ENCODE results near the gene CEP192. TPM values are rescaled to one million over a fixed set of nuclear protein-coding genes. Genes with fewer than 3 reads are reported as not detected.

Gene CEP192
- total and polyA plus RNA-seq, 12 donors = 4.9 to 35.6 (median 30.4) TPM

DNA sequence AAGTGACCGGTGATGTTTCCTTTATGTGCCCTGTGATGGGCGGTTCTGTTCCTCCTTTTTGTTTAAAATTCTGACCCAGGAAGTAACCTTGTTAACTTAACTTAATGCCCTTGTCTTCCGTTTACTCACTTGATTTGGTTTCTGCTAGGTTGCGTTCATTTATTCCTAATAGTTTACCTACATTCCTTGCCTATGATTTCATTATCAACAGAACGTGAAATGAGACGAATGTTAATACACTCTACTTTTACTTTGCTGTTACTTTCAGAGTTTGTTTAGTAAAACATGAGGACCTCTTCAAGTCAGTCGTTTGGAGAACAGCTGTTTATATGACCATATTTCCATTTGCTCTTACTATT lies 638 bp downstream of the CEP192 start:
- Histone ChIP-seq H3K4me3 (peak overlapping the region; percentile 49 to 93 (median 78)), H3K4me1 (peaks cover 6 to 40% (median 29%) of the 10 kb centered on the region in 9 donors), H3K27me3 (no peaks in the 10 kb centered on the region), H3K27ac (peak overlapping the region in 9 of 10 donors; percentile 78 to 92 (median 88)), H3K36me3 (peaks cover 0 to 6% (median 0%) of the 10 kb centered on the region in 9 donors), H3K9me3 (no peaks in the 10 kb centered on the region)
- no peak for ATAC-seq
- intact Hi-C loops (cut with DNase I) = loop anchor here in 3 of 10 donors (2.0 to 10.0 kb wide), 4 partner anchors 43 to 643 kb away; partner anchors contain the start of gene SEH1L (in 3 of the 3)
- WGBS, 2 donors = 0 to 1% methylated on average over 7 of the region's 7 CpGs
- DNase-seq = no peak
- TF ChIP-seq, protein P1, sequence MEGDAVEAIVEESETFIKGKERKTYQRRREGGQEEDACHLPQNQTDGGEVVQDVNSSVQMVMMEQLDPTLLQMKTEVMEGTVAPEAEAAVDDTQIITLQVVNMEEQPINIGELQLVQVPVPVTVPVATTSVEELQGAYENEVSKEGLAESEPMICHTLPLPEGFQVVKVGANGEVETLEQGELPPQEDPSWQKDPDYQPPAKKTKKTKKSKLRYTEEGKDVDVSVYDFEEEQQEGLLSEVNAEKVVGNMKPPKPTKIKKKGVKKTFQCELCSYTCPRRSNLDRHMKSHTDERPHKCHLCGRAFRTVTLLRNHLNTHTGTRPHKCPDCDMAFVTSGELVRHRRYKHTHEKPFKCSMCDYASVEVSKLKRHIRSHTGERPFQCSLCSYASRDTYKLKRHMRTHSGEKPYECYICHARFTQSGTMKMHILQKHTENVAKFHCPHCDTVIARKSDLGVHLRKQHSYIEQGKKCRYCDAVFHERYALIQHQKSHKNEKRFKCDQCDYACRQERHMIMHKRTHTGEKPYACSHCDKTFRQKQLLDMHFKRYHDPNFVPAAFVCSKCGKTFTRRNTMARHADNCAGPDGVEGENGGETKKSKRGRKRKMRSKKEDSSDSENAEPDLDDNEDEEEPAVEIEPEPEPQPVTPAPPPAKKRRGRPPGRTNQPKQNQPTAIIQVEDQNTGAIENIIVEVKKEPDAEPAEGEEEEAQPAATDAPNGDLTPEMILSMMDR (IDR thresholded peaks at IDR 0.05) = no peak

DNA sequence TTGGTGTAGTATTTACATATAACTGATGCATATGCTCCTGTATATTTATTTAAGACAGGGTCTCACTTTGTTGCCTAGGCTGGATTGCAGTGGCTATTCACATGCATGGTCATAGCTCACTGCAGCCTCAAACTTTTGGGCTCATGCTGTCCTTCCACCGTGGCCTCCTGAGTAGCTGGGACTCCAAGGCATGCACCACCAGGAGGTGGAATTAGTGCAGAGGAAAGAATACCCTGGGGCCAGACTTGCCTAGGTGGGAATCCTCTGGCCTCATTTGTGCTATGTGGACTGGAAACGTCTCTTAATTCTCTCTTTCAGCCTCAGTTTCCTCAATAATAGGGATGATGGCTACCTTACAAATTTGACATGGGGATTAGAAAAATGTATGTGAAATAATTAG lies 2.3 kb downstream of the CEP192 start:
- H3K9me3 ChIP-seq = no peaks in the 10 kb centered on the region
- peaks cover 6 to 52% (median 44%) of the 10 kb centered on the region in 9 donors for H3K4me1 ChIP-seq

GRCh38 chr18:12995424-12995823 lies 4.3 kb downstream of the CEP192 start:
- Histone ChIP-seq H3K9me3 (no peaks in the 10 kb centered on the region), H3K4me1 (peaks cover 6 to 49% (median 41%) of the 10 kb centered on the region in 9 donors), H3K4me3 (no peak overlapping the region), H3K36me3 (peaks cover 0 to 14% (median 0%) of the 10 kb centered on the region in 9 donors), H3K27me3 (no peaks in the 10 kb centered on the region), H3K27ac (no peak overlapping the region)
- WGBS, 2 donors = 71 to 100% methylated on average over 2 of the region's 2 CpGs
- intact Hi-C loops (cut with DNase I) = loop anchor here in 3 of 10 donors (5.0 to 10.0 kb wide), 3 partner anchors 159 to 639 kb away; no protein-coding TSS in a partner anchor
- DNase-seq (no peak), ATAC-seq (no peak)
- TF ChIP-seq, protein P1 (IDR thresholded peaks at IDR 0.05) = no peak

More for the DNA sequence above, 2.3 kb downstream of the CEP192 start:
- ATAC-seq = no peak
- 83 to 89% methylated on average over 2 of the region's 2 CpGs for WGBS, 2 donors
- no peaks in the 10 kb centered on the region for H3K36me3 ChIP-seq
- no peak for DNase-seq
- no peaks in the 10 kb centered on the region for H3K27me3 ChIP-seq
- H3K4me3 ChIP-seq = no peak overlapping the region
- intact Hi-C loops (cut with DNase I) = loop anchor here in 3 of 10 donors (5.0 to 10.0 kb wide), 3 partner anchors 46 to 641 kb away; partner anchors contain the start of gene SEH1L (in 2 of the 3)
- TF ChIP-seq, protein P1 (IDR thresholded peaks at IDR 0.05) = no peak
- no peak overlapping the region for H3K27ac ChIP-seq

DNA sequence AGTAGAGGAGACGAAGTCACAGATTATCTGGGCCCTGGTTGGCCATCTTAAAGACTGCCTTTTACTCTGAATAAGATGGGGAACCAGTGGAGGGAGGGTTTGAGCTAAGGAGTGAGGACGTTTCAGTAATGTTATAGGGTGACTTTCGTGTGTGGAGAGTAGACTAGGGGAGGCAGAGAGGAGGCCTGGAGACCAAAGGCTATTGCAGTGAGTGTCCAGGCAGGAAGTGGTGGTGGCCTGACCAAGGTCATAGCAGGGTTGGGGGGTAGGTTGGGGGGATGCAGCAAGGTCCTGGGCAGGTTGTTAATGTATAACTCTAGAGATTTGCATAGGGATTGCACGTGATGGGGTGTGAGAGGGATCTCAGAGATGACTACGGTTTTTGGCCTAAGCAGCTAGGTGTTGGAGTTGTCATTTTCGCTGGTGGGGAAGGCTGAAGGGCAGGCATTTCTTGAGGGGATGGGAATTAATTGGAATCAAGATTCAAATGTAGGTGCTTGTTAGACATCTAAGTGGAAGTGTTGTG lies 4.9 kb downstream of the CEP192 start:
- Histone ChIP-seq H3K4me1 (peaks cover 6 to 47% (median 40%) of the 10 kb centered on the region in 9 donors), H3K27ac (no peak overlapping the region), H3K27me3 (no peaks in the 10 kb centered on the region), H3K36me3 (peaks cover 0 to 20% (median 3%) of the 10 kb centered on the region in 9 donors), H3K4me3 (no peak overlapping the region), H3K9me3 (no peaks in the 10 kb centered on the region)
- DNase-seq = no peak
- intact Hi-C loops (cut with DNase I) = loop anchor here in 3 of 10 donors (5.0 to 10.0 kb wide), 3 partner anchors 159 to 639 kb away; no protein-coding TSS in a partner anchor
- TF ChIP-seq, protein P1 (IDR thresholded peaks at IDR 0.05) = no peak
- no peak for ATAC-seq
- WGBS, 2 donors = 92 to 95% methylated on average over 6 of the region's 6 CpGs

Data from heart right ventricle (tissue), 16 donors.